ENCODE measurements around the gene SORBS2. TPM values are rescaled to one million over a fixed set of nuclear protein-coding genes. Genes with fewer than 3 reads are reported as not detected.

SORBS2 gene
- total RNA-seq, 1 donor from 2014 or later: 19.6 TPM

GRCh38 chr4:185566972-185567371 is 245.0 kb downstream of the SORBS2 start:
- DNase-seq (ENCODE audit: low read depth): peak; percentile 90

DNA sequence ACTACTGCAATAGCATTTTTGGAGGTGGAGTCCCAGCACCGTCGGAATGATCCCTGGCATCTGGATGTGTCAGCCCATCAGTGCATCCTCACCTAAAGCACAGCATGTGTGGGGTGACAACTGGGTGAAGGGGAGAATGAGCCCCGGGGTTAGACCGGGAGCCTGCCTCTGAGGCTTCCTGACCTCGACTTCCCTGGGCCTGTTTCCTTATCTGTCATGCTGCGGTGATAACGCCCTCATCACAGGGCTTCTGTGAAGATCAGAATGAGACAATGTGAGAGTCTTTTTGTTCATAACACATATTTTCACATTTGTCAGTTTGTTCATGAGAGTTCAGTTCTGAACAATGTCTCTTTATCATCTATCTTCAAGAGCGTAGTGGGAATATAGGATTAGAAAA is 245.6 kb downstream of the SORBS2 start:
- DNase-seq (ENCODE audit: low read depth): no peak

DNA sequence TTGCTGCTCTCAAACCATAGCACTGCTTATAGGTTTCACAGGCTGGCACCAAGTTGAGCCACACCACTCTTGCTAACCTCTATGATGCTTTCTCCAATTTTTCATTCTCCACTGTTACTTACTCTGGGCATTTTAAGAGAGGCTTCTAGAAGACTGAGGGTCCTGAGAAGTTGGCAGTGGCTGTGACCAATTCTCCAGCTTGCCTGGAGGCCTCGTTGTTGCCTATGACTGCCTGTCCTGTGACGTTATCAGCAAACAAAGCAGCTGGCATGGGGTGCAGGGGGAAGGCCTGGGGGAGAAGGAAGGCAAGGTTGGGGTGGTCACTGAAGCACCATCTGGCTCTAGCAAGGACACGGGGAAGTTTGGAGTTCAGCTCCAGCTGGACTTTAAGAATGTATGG is 246.3 kb downstream of the SORBS2 start:
- no peak for DNase-seq (ENCODE audit: low read depth)

DNA sequence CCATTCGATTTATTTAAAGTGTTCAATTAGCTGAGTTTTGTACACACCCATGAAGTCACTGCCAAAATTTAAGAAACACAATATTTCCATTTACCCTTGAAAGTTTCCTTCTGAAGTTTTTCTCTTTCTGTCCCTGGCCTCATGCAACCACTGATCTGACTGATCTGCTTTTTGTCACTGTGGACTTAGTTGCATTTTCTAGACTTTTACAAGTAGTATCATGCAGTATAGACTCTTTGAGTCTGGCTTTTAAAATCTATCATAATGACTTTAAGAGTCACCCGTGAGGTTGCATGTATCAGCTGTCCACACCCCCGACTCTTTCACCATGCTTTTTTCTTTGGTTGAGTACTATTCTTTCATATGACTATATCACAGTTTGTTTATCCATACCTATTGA is 247.6 kb downstream of the SORBS2 start:
- no peak for DNase-seq (ENCODE audit: low read depth)

DNA sequence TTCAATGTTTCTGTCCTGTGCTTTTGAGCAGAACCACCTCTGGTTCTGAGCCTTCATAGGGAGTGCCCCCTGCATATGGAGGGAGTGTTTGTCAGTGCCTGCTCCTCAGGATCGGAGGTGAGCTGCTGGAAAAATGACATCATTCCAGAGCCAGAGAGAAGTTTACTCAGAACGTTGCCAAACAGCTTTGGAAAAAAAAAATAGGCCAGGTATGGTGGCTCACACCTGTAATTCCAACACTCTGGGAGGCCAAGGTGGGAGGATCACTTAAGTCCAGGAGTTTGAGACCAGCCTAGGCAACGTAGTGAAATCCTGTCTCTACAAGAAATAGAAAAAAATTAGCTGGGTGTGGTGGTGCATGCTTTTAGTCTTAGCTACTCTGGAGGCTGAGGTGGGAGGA is 249.5 kb downstream of the SORBS2 start:
- no peak for DNase-seq (ENCODE audit: low read depth)

- DNase-seq (ENCODE audit: low read depth): no peak
Measured at GRCh38 chr4:185560316-185560715, 251.7 kb downstream of the SORBS2 start.

GRCh38 chr4:185559915-185560281 is 252.1 kb downstream of the SORBS2 start:
- peak; percentile 95 for DNase-seq (ENCODE audit: low read depth)

- DNase-seq (ENCODE audit: low read depth): peak; percentile 92
Measured at GRCh38 chr4:185559251-185559914, 252.6 kb downstream of the SORBS2 start.

GRCh38 chr4:185554365-185555126 is 257.4 kb downstream of the SORBS2 start:
- DNase-seq (ENCODE audit: low read depth): no peak

DNA sequence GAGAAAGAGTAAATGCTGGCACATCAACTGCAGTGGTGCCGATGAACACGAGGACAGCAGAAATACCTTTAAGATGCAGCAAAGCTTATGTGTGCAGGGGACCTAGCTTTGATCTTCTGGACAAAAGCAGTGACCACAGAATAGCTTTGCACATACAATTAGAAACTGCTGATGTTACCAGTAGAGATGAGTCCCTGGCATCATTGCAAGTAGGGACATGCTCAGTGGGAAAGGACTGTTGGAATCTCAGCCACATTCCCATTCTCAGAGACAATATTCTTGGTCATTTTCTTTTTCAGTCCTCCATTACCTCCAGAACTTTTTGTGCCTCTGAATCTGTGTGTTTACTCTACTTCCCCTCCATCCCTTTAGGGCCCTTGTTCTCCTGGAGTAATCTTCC is 259.7 kb downstream of the SORBS2 start:
- DNase-seq (ENCODE audit: low read depth): no peak

DNA sequence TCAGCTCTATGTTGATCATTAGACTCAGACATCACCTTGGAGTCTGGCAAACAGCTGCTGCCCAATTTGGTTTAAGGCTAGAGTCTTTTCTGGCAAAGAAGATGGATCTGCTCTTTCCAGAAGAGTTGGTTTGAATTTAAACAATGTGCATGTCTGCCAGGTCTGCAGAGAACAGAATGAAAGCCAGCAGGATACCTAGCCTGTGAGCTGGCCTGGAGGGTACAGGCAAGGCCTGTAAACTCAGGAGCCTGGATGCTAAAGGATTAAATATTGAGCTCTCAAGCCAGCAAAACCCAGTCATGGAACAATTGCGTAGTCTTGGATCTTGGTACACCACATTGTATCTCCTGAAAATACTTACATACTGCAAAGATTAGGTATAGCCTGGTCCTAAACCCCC is 261.1 kb downstream of the SORBS2 start:
- no peak for DNase-seq (ENCODE audit: low read depth)

DNA sequence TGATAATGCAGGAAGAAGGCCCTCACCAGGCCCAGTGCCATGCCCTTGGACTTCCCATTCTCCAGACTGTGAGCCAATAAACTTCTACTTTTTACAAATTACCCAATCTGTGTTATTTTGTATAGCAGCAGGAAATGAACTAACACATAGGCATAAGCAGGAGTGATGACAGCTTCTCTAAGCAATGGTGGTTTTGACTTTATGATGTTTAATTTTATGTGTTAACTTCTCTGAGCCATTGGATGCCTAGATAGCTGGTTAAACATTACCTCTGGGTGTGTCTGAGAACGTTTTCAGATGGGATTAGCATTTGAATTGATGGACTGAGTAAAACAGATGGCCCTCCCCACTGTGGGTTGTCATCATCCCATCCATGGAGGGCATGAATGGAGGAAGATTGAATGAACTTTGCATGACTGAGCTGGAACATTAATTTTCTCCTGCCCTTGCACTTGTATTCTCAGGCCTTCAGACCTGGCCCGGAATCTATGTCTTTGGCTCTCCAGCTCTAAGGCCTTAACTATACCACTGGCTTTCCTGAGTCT is 262.8 kb downstream of the SORBS2 start:
- no peak for DNase-seq (ENCODE audit: low read depth)

DNA sequence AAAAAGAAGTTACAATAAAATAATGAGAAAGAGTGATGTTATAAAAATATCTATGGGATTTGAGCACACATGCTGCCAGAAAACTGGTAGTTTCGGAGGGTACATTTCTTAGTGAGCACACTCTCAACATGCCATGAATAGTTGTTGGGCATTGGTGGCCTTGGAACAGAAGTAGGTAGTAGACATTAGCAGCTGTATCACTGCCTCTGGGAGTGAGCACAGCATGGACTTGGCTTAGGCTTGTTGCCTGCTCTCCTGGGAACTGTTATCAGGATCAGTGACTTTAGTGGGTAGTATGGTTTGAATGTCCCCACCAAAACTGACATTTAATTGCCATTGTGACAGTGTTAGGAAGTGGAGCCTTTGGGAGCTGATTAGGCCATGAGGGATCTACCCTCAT is 263.4 kb downstream of the SORBS2 start:
- DNase-seq (ENCODE audit: low read depth): no peak

GRCh38 chr4:185546335-185546734 is 265.7 kb downstream of the SORBS2 start:
- no peak for DNase-seq (ENCODE audit: low read depth)

- DNase-seq (ENCODE audit: low read depth): peak; percentile 91
Measured at GRCh38 chr4:185542626-185543315, 269.2 kb downstream of the SORBS2 start.

DNA sequence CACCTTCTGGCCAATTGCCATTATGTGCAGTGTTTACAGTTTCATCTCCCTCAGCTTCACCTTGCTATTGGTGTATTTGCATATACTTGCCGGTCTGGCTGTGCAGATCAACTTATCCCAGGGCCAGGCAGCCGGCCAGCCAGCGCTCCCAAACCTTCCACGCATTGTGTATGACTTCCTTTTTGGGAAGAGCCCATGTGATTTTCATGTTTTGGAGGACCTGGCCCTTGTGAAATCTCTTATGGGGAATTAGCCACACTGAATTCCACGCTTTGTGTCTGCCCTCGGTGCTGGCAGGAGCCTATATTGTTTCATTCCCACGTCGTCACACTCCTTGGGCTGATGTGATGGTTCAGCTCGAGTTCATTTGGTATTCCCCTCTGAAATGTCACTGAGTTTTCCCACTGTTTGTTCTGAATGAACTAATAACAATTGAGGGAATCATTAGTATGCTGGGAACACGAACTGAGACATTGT is 270.7 kb downstream of the SORBS2 start:
- no peak for DNase-seq (ENCODE audit: low read depth)

- no peak for DNase-seq (ENCODE audit: low read depth)
Measured at GRCh38 chr4:185540487-185541120, 271.4 kb downstream of the SORBS2 start.

DNA sequence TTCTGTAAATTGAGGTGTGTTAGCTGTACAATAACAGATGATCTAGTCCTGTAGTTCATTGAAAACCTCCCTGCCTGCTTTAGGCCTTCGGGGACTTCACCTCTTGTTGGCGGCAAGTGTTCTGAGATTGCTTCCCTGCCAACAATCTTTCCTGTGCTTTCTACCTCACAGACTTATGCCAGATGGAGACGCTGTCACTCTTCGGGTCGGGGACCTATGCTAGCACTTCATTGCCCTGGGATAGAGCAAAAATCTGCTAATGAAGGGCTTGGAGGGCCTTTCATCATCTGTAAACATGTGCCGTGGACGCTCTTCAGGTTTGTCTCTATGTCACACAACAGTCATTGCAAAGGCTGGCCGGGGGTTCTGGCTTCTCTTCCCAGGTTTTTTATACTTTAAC is 272.0 kb downstream of the SORBS2 start:
- no peak for DNase-seq (ENCODE audit: low read depth)

DNA sequence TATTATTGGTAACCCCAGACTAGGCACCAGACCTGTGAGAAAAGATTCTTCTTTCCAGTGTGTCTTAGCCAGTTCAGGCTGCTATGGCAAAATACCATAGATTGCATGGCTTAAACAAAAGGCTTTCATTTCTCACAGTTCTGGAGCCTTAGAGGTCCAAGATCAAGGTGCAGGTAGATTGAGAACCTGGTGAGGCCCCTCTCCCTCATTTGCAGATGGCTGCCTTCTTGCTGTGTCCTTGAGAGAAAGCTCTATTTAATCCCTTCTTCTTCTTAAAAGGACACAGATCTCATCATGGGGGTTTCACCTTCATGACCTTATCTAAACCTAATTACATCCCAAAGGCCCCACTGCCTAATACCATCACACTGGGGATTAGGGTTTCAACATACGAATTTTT is 273.2 kb downstream of the SORBS2 start:
- no peak for DNase-seq (ENCODE audit: low read depth)

- peak; percentile 77 for DNase-seq (ENCODE audit: low read depth)
Measured at GRCh38 chr4:185536411-185536709, 275.6 kb downstream of the SORBS2 start.

- DNase-seq (ENCODE audit: low read depth): no peak
Measured at GRCh38 chr4:185535612-185536410, 276.2 kb downstream of the SORBS2 start.

All from myocyte (in vitro differentiated cells).